DND-41 (cell line): Measurements from ENCODE around the gene CUL3.

Experiments used
- ATAC-seq: fragments of 200-7000 bp; cut with Tn5 transposase; 3 replicates; pipeline ENCODE4 v1.9.1; 2021; ENCODE audit warnings: low read depth; ENCODE audit not compliant: insufficient read depth
- DNase-seq: peaks from one replicate; pipeline ENCODE4 v3.0.0-alpha.2; 2020
- H2AFZ ChIP-seq: 2 replicates; pipeline ENCODE4 v1.6.0; 2012; ENCODE audit warnings: low read depth, low read length
- H3K27ac ChIP-seq: 2 replicates; pipeline ENCODE4 v1.5.1; 2012; ENCODE audit warnings: low read length, inconsistent platforms
- H3K27me3 ChIP-seq: fragments of 200-600 bp; sonication (generic); 2 replicates; pipeline ENCODE4 v1.6.0; 2012; ENCODE audit warnings: low read length, mild to moderate bottlenecking, inconsistent platforms; ENCODE audit not compliant: insufficient read depth, poor library complexity
- H3K36me3 ChIP-seq: 2 replicates; pipeline ENCODE4 v1.5.1; 2012; ENCODE audit warnings: low read length, inconsistent platforms; ENCODE audit not compliant: insufficient read depth
- H3K4me1 ChIP-seq: 2 replicates; pipeline ENCODE4 v1.5.1; 2012; ENCODE audit warnings: mild to moderate bottlenecking, low read length; ENCODE audit not compliant: insufficient read depth
- H3K4me2 ChIP-seq: 2 replicates; pipeline ENCODE4 v1.6.0; 2012; ENCODE audit warnings: mild to moderate bottlenecking, moderate library complexity, low read length, inconsistent platforms; ENCODE audit not compliant: insufficient read depth
- H3K4me3 ChIP-seq, 2 experiments: fragments of 200-600 bp in 1 of 2; shearing (Covaris generic) in 1 of 2; 2 replicates each; pipeline ENCODE4 v1.5.1; 2012 to 2016; ENCODE audit warnings: inconsistent platforms in 2 of 2, low read length in 2 of 2, mild to moderate bottlenecking in 2 of 2, low read depth in 1 of 2, moderate library complexity in 1 of 2
- H3K79me2 ChIP-seq: 2 replicates; pipeline ENCODE4 v1.6.0; 2012; ENCODE audit warnings: low read length, inconsistent platforms; ENCODE audit not compliant: insufficient read depth
- H3K9ac ChIP-seq: 2 replicates; pipeline ENCODE4 v1.6.0; 2012; ENCODE audit warnings: low read depth, mild to moderate bottlenecking, inconsistent platforms, low read length, moderate library complexity
- H3K9me3 ChIP-seq: 2 replicates; pipeline ENCODE4 v1.5.1; 2012; ENCODE audit warnings: low read length, moderate library complexity, mild to moderate bottlenecking, inconsistent platforms; ENCODE audit not compliant: insufficient read depth, severe bottlenecking
- H4K20me1 ChIP-seq: 2 replicates; pipeline ENCODE4 v1.6.0; 2012; ENCODE audit warnings: low read length; ENCODE audit not compliant: insufficient read depth
- EZH2 ChIP-seq: IDR thresholded peaks from 3 replicates; pipeline ENCODE4 v1.6.1; 2012; ENCODE audit warnings: borderline replicate concordance, low read depth, mild to moderate bottlenecking, moderate library complexity, low read length, inconsistent platforms; ENCODE audit not compliant: severe bottlenecking
- TF ChIP-seq, protein P1 (sequence below): IDR thresholded peaks from 2 replicates; pipeline ENCODE4 v1.5.1; 2012; ENCODE audit warnings: borderline replicate concordance, low read length, moderate library complexity, mild to moderate bottlenecking; ENCODE audit not compliant: poor library complexity, severe bottlenecking; ENCODE audit errors: extremely low read depth

The CUL3 gene

DNA sequence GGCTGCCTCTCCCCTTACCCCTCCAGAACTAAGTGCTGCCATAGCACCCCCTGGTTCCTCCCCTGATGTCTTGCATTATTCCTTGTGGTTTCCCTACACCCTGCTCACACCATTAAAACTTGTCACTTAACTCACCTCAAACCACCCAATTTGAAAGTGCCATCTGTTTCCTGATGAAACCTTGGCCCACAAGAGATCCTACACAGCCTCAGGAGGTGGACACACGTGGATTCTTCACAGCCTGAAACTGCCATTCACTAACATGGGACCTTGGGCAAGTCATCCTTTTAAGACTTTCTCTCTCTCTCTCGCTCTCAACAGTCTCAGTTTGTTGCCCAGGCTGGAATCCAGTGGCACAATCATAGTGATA lies 155.7 kb downstream of the CUL3 start:
- Histone ChIP-seq H3K4me3 (no peak overlapping the region), H2AFZ (no peak overlapping the region), H3K79me2 (no peaks in the 10 kb centered on the region), H3K27me3 (no peaks in the 10 kb centered on the region), H3K27ac (no peak overlapping the region), H4K20me1 (no peaks in the 10 kb centered on the region), H3K36me3 (no peaks in the 10 kb centered on the region), H3K4me2 (no peak overlapping the region), H3K4me1 (no peaks in the 10 kb centered on the region), H3K9me3 (peaks cover 3% of the 10 kb centered on the region), H3K9ac (no peak overlapping the region)
- no peak for TF ChIP-seq EZH2
- TF ChIP-seq, protein P1, sequence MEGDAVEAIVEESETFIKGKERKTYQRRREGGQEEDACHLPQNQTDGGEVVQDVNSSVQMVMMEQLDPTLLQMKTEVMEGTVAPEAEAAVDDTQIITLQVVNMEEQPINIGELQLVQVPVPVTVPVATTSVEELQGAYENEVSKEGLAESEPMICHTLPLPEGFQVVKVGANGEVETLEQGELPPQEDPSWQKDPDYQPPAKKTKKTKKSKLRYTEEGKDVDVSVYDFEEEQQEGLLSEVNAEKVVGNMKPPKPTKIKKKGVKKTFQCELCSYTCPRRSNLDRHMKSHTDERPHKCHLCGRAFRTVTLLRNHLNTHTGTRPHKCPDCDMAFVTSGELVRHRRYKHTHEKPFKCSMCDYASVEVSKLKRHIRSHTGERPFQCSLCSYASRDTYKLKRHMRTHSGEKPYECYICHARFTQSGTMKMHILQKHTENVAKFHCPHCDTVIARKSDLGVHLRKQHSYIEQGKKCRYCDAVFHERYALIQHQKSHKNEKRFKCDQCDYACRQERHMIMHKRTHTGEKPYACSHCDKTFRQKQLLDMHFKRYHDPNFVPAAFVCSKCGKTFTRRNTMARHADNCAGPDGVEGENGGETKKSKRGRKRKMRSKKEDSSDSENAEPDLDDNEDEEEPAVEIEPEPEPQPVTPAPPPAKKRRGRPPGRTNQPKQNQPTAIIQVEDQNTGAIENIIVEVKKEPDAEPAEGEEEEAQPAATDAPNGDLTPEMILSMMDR = no peak
- ATAC-seq = no peak
- no peak for DNase-seq

DNA sequence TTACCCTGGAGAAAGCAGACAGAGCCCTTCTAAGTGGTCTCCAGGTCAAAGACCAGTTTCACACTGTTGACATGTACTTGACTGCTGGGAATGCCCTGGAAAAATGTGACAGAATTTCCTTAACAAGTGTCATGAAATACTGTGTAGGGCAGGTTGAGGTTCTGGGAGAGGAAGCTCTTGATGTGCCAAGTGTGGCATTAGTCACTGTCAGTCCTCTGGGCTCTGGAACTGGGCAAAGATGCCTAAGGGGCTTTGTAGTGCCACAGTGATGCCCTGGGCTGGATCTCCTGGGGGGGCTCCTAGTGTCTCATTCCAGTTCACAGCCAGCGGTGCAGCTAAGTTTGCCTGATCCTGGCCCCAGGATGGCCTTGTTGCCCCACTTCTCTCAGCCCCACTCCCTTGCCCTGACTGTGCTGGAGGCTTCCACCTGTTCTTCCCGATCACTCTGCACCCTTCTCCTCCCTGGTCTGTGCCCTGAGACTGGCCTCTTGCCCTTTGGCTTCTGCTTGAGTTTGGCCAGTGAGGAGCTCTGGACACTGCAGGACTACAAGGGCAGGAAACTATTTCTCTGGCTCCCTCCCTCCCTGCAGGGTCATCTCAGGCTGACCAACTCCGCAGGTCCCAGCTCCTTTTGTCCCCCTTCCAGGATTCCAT lies 156.2 kb downstream of the CUL3 start:
- H3K36me3 ChIP-seq = no peaks in the 10 kb centered on the region
- TF ChIP-seq, protein P1 = no peak
- TF ChIP-seq EZH2 = no peak
- no peak overlapping the region for H3K27ac ChIP-seq
- H3K27me3 ChIP-seq = no peaks in the 10 kb centered on the region
- H3K79me2 ChIP-seq = no peaks in the 10 kb centered on the region
- no peak overlapping the region for H2AFZ ChIP-seq
- H3K4me3 ChIP-seq = no peak overlapping the region
- H3K9me3 ChIP-seq = peaks cover 3% of the 10 kb centered on the region
- H4K20me1 ChIP-seq = no peaks in the 10 kb centered on the region
- H3K4me1 ChIP-seq = no peaks in the 10 kb centered on the region
- no peak overlapping the region for H3K4me2 ChIP-seq
- DNase-seq = no peak
- ATAC-seq = no peak
- no peak overlapping the region for H3K9ac ChIP-seq

DNA sequence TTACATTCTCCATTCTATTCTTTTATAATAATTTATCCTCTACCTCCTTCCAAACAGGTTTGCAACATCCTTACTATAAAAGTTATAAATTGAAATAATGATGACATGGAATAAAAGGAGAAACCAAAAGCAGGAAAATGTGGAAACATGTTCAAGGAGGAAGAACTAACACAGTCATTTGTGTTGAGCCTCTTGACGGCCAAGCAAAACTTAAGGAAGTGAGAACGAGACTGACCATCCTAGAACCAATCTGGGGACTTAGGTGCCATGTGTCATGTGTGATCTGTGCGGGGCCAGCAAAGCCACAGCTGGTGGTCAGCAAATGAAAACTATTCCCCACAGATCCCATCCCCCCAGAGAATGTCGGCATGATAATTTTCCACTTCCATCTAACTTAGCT lies 157.7 kb downstream of the CUL3 start:
- peaks cover 3% of the 10 kb centered on the region for H3K9me3 ChIP-seq
- no peaks in the 10 kb centered on the region for H3K36me3 ChIP-seq
- no peak overlapping the region for H2AFZ ChIP-seq
- H3K4me3 ChIP-seq = no peak overlapping the region
- no peak overlapping the region for H3K9ac ChIP-seq
- H3K27me3 ChIP-seq = no peaks in the 10 kb centered on the region
- ATAC-seq (no peak), DNase-seq (no peak)
- H3K4me2 ChIP-seq = no peak overlapping the region
- H3K79me2 ChIP-seq = no peaks in the 10 kb centered on the region
- no peak overlapping the region for H3K27ac ChIP-seq
- no peaks in the 10 kb centered on the region for H4K20me1 ChIP-seq
- H3K4me1 ChIP-seq = no peaks in the 10 kb centered on the region
- TF ChIP-seq EZH2 = no peak
- TF ChIP-seq, protein P1 = no peak

DNA sequence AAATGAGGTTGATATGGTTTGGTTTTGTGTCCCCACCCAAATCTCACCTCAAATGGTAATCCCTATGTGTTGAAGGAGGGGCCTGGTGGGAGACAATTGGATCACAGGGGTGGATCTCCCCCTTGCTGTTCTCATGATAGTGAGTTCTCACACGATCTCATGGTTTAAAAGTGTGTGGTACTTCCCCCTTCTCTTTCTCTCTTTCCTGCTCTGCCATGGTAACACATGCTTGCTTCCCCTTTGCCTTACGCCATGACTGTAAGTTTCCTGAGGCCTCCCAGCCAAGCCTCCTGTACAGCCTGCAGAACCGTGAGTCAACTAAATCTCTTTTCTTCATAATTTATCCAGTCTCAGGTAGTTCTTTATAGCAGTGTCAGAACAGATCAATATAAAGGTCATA lies 158.5 kb downstream of the CUL3 start:
- Histone ChIP-seq H2AFZ (no peak overlapping the region), H3K9ac (no peak overlapping the region), H3K9me3 (peaks cover 3% of the 10 kb centered on the region), H3K4me1 (no peaks in the 10 kb centered on the region), H3K4me3 (no peak overlapping the region), H4K20me1 (no peaks in the 10 kb centered on the region), H3K27ac (no peak overlapping the region), H3K36me3 (no peaks in the 10 kb centered on the region), H3K27me3 (no peaks in the 10 kb centered on the region), H3K4me2 (no peak overlapping the region), H3K79me2 (no peaks in the 10 kb centered on the region)
- no peak for TF ChIP-seq EZH2
- TF ChIP-seq, protein P1 = no peak
- ATAC-seq (no peak), DNase-seq (no peak)
